Skeletal muscle satellite cell (primary cell): ENCODE results near the gene ARHGDIG.

Experiments used
- H3K27me3 ChIP-seq: 2 replicates; pipeline ENCODE4 v1.7.0; 2013; ENCODE audit warnings: low read length; ENCODE audit not compliant: control insufficient read depth, insufficient read depth
- H3K36me3 ChIP-seq: 2 replicates; pipeline ENCODE4 v1.7.0; 2013; ENCODE audit warnings: mild to moderate bottlenecking, control low read depth, low read length; ENCODE audit not compliant: insufficient read depth
- H3K4me1 ChIP-seq: 2 replicates; pipeline ENCODE4 v1.7.0; 2013; ENCODE audit warnings: low read length; ENCODE audit not compliant: control insufficient read depth, insufficient read depth
- H3K4me2 ChIP-seq: 2 replicates; pipeline ENCODE4 v1.7.0; 2013; ENCODE audit warnings: mild to moderate bottlenecking, low read length
- H3K4me3 ChIP-seq: 2 replicates; pipeline ENCODE4 v1.7.0; 2013; ENCODE audit warnings: low read length
- H3K9ac ChIP-seq: 2 replicates; pipeline ENCODE4 v1.7.0; 2013; ENCODE audit warnings: mild to moderate bottlenecking, low read depth, low read length, moderate library complexity
- H3K9me3 ChIP-seq: replicated peaks from 2 replicates; pipeline ENCODE4 v1.7.0; 2013; ENCODE audit warnings: mild to moderate bottlenecking, control low read depth, low read length

Gene ARHGDIG

GRCh38 chr16:275041-275641 is 5.2 kb upstream of the ARHGDIG start:
- peak overlapping the region; percentile 63 for H3K4me3 ChIP-seq
- no peaks in the 10 kb centered on the region for H3K9me3 ChIP-seq
- no peak overlapping the region for H3K9ac ChIP-seq
- peak overlapping the region; percentile 76 for H3K4me2 ChIP-seq
- no peaks in the 10 kb centered on the region for H3K36me3 ChIP-seq
- peaks cover 12% of the 10 kb centered on the region for H3K27me3 ChIP-seq
- H3K4me1 ChIP-seq, result peaks cover 4% of the 10 kb centered on the region

DNA sequence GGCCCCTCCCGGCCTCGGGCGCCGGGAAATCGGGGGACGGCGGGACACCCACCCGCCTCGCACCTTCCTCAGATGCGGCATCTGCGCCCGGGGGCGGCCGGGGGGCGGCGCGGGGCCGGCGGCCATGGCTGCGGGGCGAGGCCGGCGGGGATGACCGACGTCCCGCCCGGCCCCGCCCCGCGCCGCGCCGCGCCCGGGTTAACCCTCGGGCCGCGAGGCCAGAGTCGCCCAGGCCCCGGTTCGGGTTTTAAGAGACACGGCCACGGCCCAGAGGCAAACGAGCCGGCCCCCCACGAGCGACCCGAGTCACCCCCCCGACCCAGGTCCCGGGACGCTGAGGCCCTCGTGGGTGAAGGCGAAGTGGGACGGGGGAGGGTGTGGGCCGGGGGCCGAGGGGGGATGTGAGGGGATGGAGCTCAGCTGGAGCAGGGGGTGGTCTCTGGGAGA is 4.6 kb upstream of the ARHGDIG start, which contains the start of gene RGS11:
RGS11 (minus strand) TSS at position 159 of the 447 bp plus-strand sequence; CDS start at position 126, 33 bp downstream.
- Histone ChIP-seq H3K9ac (no peak within 1 kb of the TSS), H3K4me2 (peak within 1 kb of the TSS; percentile 76), H3K9me3 (no peaks in the 10 kb centered on the region), H3K4me3 (peak within 1 kb of the TSS; percentile 63), H3K36me3 (no peaks in the 10 kb centered on the region), H3K27me3 (peaks cover 13% of the 10 kb centered on the region), H3K4me1 (peaks cover 4% of the 10 kb centered on the region)

DNA sequence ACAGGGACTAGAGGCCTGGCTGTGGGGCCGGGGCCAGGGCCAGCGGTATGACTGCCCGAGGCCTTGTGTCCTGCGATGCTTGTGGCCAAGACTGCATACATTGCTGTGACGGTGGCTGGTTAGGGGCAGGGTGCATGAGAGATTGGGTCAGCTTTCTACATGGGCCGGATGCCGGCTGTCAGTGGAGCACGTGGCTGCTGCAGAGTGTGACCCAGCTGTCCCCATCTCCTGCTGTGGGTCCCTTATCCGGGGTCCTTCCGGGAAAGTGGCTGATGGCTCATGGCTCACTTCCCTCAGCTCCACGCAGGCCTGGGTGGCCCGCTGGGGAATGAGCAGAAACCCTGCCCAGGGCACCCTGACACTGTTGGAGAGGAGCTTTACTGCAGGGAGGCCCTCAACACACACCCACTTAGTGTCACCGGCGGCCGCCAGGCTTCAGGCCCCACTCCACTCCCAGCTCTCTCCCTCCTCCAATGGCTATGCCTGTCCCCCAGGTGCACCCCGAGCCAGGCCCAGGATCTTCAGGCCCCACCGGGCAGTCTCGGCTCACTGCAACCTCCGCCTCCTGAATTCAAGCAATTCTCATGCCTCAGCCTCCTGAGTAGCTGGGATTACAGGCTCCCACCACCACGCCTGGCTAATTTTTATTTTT is 3.8 kb upstream of the ARHGDIG start:
- Histone ChIP-seq H3K36me3 (no peaks in the 10 kb centered on the region), H3K4me3 (no peak overlapping the region), H3K4me2 (no peak overlapping the region), H3K9ac (no peak overlapping the region), H3K9me3 (no peaks in the 10 kb centered on the region), H3K27me3 (peaks cover 21% of the 10 kb centered on the region), H3K4me1 (peaks cover 4% of the 10 kb centered on the region)

DNA sequence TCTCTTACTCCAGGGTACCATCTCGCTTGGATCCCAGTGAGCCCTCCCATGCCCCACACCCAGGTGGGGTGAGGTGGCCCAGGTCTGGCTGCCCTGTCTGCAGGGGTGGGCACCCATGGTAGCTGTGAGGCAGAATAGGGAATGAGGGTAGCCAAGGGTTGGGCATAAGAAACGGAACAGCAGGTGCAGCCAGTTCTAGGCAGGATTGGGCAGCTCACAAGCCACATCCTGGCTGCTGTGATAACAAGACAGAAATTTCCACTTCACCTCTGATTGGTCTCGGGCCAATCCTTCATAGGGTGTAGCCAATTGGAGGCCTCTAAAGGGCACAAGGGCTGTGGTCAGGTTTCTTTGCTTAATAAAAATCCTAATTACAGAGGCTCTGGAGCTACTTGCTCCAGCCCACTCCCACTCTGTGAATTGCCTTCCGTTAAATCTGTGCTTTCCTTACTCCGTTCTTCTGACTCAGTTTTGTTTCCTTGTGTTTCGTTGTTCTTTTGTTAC is 1.5 kb upstream of the ARHGDIG start:
- no peaks in the 10 kb centered on the region for H3K9me3 ChIP-seq
- no peak overlapping the region for H3K4me2 ChIP-seq
- H3K36me3 ChIP-seq, result no peaks in the 10 kb centered on the region
- peaks cover 29% of the 10 kb centered on the region for H3K27me3 ChIP-seq
- no peak overlapping the region for H3K9ac ChIP-seq
- peaks cover 4% of the 10 kb centered on the region for H3K4me1 ChIP-seq
- no peak overlapping the region for H3K4me3 ChIP-seq

DNA sequence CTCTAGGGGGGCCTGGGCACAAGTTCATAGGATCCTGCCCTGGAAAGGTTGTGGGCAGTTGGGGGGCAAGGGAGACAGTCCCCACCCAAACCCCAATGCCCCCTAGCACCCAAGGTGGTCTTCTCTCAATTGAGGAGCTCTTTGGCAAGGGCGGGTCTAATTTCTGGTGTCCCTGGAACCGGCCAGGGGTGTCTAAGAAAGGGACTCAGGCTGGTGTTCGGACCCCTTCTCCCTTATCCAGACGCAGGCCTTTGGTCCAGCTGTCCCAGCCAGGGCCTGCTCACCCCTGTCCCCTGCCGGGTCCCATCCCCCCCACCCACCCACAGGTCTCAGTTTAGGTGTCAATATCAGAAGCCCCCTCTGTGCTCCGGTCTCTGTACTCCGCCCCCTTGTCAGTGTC is 860 bp upstream of the ARHGDIG start:
- H3K27me3 ChIP-seq, result peaks cover 25% of the 10 kb centered on the region

GRCh38 chr16:280005-280460 is 358 bp upstream of the ARHGDIG start:
- Histone ChIP-seq H3K27me3 (peaks cover 20% of the 10 kb centered on the region), H3K9ac (no peak overlapping the region), H3K4me2 (no peak overlapping the region), H3K4me1 (peaks cover 4% of the 10 kb centered on the region), H3K4me3 (no peak overlapping the region), H3K9me3 (no peaks in the 10 kb centered on the region), H3K36me3 (no peaks in the 10 kb centered on the region)

More for the DNA sequence above, 860 bp upstream of the ARHGDIG start:
- H3K4me3 ChIP-seq, result no peak overlapping the region
- no peak overlapping the region for H3K4me2 ChIP-seq
- H3K36me3 ChIP-seq, result no peaks in the 10 kb centered on the region
- peaks cover 4% of the 10 kb centered on the region for H3K4me1 ChIP-seq
- no peak overlapping the region for H3K9ac ChIP-seq
- no peaks in the 10 kb centered on the region for H3K9me3 ChIP-seq

DNA sequence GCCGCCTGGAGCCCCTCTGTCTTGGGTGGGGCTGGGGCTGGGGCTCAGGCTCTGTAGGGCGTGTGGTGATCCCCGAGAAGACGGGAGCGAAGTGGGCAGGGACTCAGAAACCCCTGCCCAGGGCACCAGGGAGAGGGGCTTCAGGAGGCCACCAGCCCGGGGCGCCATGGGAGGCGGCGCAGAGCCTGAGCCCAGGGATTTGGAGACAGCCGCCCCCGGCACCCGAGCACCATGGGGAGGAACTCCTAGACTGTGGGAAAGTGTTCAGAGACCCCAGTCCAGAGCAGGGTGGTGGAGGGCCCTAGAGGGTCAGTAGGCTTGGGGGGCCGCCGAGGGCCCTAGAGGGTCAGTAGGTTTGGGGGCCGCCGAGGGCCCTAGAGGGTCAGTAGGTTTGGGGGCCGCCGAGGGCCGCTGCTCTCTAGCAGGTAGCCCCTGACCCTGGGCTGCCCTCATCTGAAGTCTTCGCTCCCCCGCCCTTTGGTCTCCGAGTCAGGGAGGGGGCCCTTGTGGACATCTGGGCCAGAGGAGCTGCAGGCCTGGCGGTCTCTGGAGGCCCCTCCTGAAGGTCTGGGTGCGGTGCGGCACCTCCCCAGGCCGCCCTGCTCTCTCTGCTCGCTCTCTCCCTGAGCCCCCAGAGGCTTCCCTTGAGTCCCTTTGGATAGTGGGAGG is 734 bp downstream of the ARHGDIG start:
- Histone ChIP-seq H3K9ac (no peak overlapping the region), H3K4me3 (no peak overlapping the region), H3K27me3 (peaks cover 17% of the 10 kb centered on the region), H3K4me1 (no peaks in the 10 kb centered on the region), H3K36me3 (no peaks in the 10 kb centered on the region), H3K4me2 (peak overlapping the region; percentile 58), H3K9me3 (no peaks in the 10 kb centered on the region)

DNA sequence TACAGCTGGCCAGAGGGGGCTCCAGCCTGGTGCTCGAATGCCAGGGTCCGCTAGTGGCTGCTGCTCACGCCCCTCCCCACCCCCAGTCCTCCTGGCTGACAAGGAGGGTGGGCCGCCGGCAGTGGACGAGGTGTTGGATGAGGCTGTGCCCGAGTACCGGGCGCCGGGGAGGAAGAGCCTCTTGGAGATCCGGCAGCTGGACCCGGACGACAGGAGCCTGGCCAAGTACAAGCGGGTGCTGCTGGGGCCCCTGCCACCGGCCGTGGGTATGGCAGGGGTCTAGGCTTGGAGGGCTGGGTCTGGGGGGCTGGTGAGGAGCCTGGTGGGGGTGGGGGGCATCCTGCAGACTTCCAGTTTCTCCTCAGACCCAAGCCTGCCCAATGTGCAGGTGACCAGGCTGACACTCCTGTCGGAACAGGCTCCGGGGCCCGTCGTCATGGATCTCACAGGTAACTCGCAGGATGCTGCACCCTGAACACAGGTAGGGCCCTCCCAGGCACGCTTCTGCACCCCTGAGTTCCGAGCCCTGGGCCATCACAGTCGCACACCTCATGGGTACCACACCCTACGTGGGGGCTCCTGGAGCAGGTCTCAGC is 1.4 kb downstream of the ARHGDIG start:
- peaks cover 17% of the 10 kb centered on the region for H3K27me3 ChIP-seq
- H3K4me1 ChIP-seq, result no peaks in the 10 kb centered on the region
- no peak overlapping the region for H3K9ac ChIP-seq
- no peaks in the 10 kb centered on the region for H3K9me3 ChIP-seq
- peaks cover 3% of the 10 kb centered on the region for H3K36me3 ChIP-seq
- no peak overlapping the region for H3K4me3 ChIP-seq
- H3K4me2 ChIP-seq, result no peak overlapping the region

- Histone ChIP-seq H3K9me3 (no peaks in the 10 kb centered on the region), H3K4me3 (no peak overlapping the region), H3K27me3 (peaks cover 17% of the 10 kb centered on the region), H3K9ac (no peak overlapping the region), H3K36me3 (peaks cover 6% of the 10 kb centered on the region), H3K4me1 (no peaks in the 10 kb centered on the region), H3K4me2 (no peak overlapping the region)
Observed at GRCh38 chr16:282491-282890, 2.1 kb downstream of the ARHGDIG start.

DNA sequence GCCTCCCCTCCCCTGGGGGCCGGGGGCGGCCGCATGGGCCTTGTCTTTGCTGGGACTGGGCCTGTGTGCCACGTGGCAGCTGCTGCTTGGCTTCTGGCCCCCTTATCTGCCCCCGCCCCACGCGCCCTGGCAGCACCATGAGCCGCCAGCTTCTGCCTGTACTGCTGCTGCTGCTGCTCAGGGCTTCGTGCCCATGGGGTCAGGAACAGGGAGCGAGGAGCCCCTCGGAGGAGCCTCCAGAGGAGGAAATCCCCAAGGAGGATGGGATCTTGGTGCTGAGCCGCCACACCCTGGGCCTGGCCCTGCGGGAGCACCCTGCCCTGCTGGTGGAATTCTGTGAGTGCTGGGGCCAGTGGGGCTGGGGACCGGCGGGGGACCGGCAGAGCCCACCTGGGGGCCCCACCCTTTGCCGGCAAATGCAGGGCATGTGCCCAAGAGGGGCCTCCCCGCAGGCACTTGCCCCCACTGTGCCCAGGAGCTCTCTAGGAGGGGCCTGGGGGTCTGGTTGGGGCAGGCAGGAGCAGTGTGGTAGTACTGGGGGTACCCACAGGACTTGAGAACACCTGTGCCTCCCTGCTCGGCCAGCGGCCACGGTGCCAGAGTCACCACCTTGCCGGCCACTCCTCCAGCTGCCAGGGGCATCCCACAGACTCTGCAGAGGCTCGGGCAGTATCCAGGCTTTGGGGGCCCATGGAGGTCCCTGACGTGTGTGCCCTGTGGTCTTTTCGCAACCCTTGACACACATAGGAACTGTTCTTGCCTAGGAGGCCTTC is 2.8 kb downstream of the ARHGDIG start, which contains the start of gene PDIA2:
PDIA2 (plus strand) TSS at position 132 of the 773 bp plus-strand sequence; CDS start at position 138, 6 bp downstream.
- Histone ChIP-seq H3K36me3 (peaks cover 12% of the 10 kb centered on the region), H3K4me3 (no peak within 1 kb of the TSS), H3K9ac (no peak within 1 kb of the TSS), H3K4me1 (no peaks in the 10 kb centered on the region), H3K27me3 (peaks cover 17% of the 10 kb centered on the region), H3K9me3 (no peaks in the 10 kb centered on the region), H3K4me2 (no peak within 1 kb of the TSS)
